Colonic mucosa (tissue), 4 donors: ENCODE data around the gene PCDH15. TPM values are rescaled to one million over a fixed set of nuclear protein-coding genes. Genes with fewer than 3 reads are reported as not detected.

Experiments used
- DNase-seq: peaks from one replicate; pipeline ENCODE4 v3.0.0-alpha.2; 2020
- H3K27ac ChIP-seq: fragments of 200-600 bp; one replicate; pipeline ENCODE4 v1.8.0; 2021
- H3K27me3 ChIP-seq: fragments of 200-600 bp; one replicate; pipeline ENCODE4 v1.8.0; 2021
- H3K36me3 ChIP-seq: fragments of 200-600 bp; one replicate; pipeline ENCODE4 v1.8.0; 2021
- H3K4me1 ChIP-seq: fragments of 200-600 bp; one replicate; pipeline ENCODE4 v1.8.0; 2021; ENCODE audit warnings: mild to moderate bottlenecking
- H3K4me3 ChIP-seq: fragments of 200-600 bp; one replicate; pipeline ENCODE4 v1.8.0; 2021
- H3K9ac ChIP-seq, 2 donors: one replicate each; pipeline ENCODE4 v1.7.0; 2013; ENCODE audit warnings: control low read depth in 2 of 2, low read depth in 2 of 2, low read length in 2 of 2
- H3K9me3 ChIP-seq: fragments of 200-600 bp; one replicate; pipeline ENCODE4 v1.8.0; 2021
- CTCF ChIP-seq: fragments of 200-600 bp; IDR thresholded peaks from one replicate; pipeline ENCODE4 v1.8.0; 2022; ENCODE audit warnings: antibody characterized with exemption, mild to moderate bottlenecking
- intact Hi-C: fragments of 100-400 bp; cut with DNase I; formaldehyde crosslinking; loops from one replicate; pipeline ENCODE4 v1.14.1; 2022
- total RNA-seq, 2 donors: library from RNA; stranded (reverse); fragmentation: NEBNext Ultra II Directional in 1 of 2; extraction: Animal tissue kit (Norgen Biotek cat#: 25700) in 1 of 2; gene quantifications; one replicate each; pipeline ENCODE4 v1.2.1, GENCODE V29; 2021
- donor health status: healthy.
- donor health status: DM: no; HTN: no; CAD: no.
- donor health status: DM: no; HTN: no; CAD: no.

The PCDH15 gene
- total RNA-seq, 2 donors from 2014 or later, result not detected

GRCh38 chr10:54826994-54827560 lies 26.0 kb upstream of the PCDH15 start:
- DNase-seq, result no peak
- H3K9ac ChIP-seq, result no peak overlapping the region
- intact Hi-C loops, result no loop called here

DNA sequence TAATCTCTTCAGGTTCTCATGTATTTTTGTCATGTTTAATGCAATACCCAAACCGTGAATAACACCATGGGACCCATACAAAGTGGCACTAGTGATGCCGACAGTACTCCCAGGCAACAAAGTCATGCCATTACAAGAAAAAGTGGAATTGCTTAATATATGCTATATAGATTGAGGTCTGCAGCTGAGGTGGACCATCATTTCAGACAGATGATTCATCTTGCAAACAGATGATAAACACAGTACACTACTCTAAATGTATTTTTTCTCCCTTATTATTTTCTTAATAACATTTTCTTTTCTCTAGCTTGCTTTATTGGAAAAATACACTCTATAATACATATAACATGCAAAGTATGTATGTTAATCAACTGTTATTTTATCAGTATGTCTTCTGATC lies 14.6 kb upstream of the PCDH15 start:
- Histone ChIP-seq H3K9ac (no peak overlapping the region), H3K36me3 (no peaks in the 10 kb centered on the region), H3K27ac (no peak overlapping the region), H3K4me1 (no peaks in the 10 kb centered on the region), H3K4me3 (no peak overlapping the region), H3K9me3 (no peaks in the 10 kb centered on the region), H3K27me3 (no peaks in the 10 kb centered on the region)
- TF ChIP-seq CTCF, result no peak
- no peak for DNase-seq
- intact Hi-C loops, result no loop called here

More at GRCh38 chr10:54826994-54827560, 26.0 kb upstream of the PCDH15 start:
- H3K9me3 ChIP-seq, result no peaks in the 10 kb centered on the region
- TF ChIP-seq CTCF, result no peak
- no peaks in the 10 kb centered on the region for H3K36me3 ChIP-seq
- no peaks in the 10 kb centered on the region for H3K4me1 ChIP-seq
- no peak overlapping the region for H3K4me3 ChIP-seq
- H3K27me3 ChIP-seq, result no peaks in the 10 kb centered on the region
- no peak overlapping the region for H3K27ac ChIP-seq

DNA sequence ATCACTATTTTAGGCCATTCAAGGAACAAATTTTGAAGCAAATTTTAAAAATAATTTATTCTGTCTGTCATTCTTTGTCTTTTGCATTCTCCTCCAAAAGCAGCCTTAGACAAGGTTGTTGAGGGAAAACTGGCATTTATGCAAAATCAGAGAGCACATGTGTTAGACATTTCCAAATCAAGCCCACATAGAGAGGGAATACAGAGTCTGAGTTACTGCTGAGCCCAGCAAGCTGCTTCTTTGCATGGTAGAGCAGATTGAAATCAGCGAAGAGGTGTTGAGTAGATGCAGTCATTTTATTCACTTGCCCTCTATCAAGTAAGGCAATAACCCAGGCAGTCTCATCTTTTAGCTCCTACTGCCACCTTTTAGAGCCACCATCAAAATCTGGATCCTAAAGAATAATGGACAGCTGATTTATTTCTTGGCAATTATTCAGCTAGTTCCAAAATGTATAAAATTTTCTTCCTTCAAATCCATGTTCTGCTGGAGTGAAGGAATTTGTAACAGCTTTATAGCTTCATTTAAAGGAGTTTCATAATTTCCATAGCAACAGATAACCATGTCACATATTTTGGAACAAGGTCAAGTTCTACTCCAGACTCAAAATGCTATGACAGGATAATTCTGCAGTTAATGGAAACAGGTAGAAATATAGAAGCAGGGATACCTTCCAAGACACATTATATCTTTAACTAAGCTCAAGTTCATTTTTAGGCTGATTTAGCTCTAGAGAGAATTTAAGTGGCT lies 7.3 kb upstream of the PCDH15 start:
- no peak for TF ChIP-seq CTCF
- no peak overlapping the region for H3K9ac ChIP-seq
- DNase-seq, result no peak
- no peak overlapping the region for H3K27ac ChIP-seq
- no peaks in the 10 kb centered on the region for H3K4me1 ChIP-seq
- no peaks in the 10 kb centered on the region for H3K9me3 ChIP-seq
- H3K27me3 ChIP-seq, result no peaks in the 10 kb centered on the region
- H3K36me3 ChIP-seq, result no peaks in the 10 kb centered on the region
- intact Hi-C loops, result no loop called here
- no peak overlapping the region for H3K4me3 ChIP-seq

DNA sequence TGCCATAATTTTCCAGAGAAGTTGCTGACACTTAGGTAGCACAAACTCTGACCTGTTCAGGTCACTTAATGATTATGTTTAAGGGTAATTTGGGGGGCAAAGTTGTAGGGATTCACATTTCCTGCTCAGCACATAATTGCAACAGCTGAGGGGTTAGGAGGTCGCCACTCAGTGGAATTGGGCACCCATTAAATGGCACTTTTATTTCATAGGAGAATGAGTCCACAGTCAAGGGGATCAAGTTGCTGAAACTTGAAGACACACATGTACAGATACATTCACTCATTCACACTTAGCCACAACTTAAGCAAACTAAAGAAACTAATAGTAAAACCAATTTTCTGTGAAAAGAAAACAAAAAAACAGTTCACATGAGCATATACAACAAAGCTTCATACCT lies 1.5 kb downstream of the PCDH15 start:
- DNase-seq, result no peak
- no peaks in the 10 kb centered on the region for H3K36me3 ChIP-seq
- H3K27me3 ChIP-seq, result no peaks in the 10 kb centered on the region
- H3K27ac ChIP-seq, result no peak overlapping the region
- no peak overlapping the region for H3K9ac ChIP-seq
- no peaks in the 10 kb centered on the region for H3K9me3 ChIP-seq
- no peaks in the 10 kb centered on the region for H3K4me1 ChIP-seq
- no peak overlapping the region for H3K4me3 ChIP-seq
- intact Hi-C loops, result no loop called here
- TF ChIP-seq CTCF, result no peak

- Histone ChIP-seq H3K4me1 (no peaks in the 10 kb centered on the region), H3K4me3 (no peak overlapping the region), H3K9me3 (no peaks in the 10 kb centered on the region), H3K27me3 (no peaks in the 10 kb centered on the region), H3K27ac (no peak overlapping the region), H3K36me3 (no peaks in the 10 kb centered on the region), H3K9ac (no peak overlapping the region)
- DNase-seq, result no peak
- intact Hi-C loops, result no loop called here
- no peak for TF ChIP-seq CTCF
Observed at GRCh38 chr10:54797636-54798321, 3.3 kb downstream of the PCDH15 start.
